Endothelial cell of umbilical vein (primary cell): ENCODE measurements around the gene KCNMA1. TPM values are rescaled to one million over a fixed set of nuclear protein-coding genes. Genes with fewer than 3 reads are reported as not detected.

Source experiments
- BruUV-seq: library from RNA; stranded (reverse); fragments of 400-500 nt; replicated peaks from 2 replicates; lab custom pipeline; 2021; lab: Mats Ljungman, UMichigan
- CTCF ChIA-PET: fragments of 300-600, 350-600 bp; sonication (Branson Sonifier 250); formaldehyde crosslinking; loops from one replicate; lab custom pipeline; 2021; ENCODE audit warnings: antibody characterized with exemption, inconsistent platforms; lab: Charles Lee
- POLR2A ChIA-PET: fragments of 300-600, 350-600 bp; sonication (Branson Sonifier 250); formaldehyde crosslinking; loops from one replicate; lab custom pipeline; 2021; ENCODE audit warnings: antibody characterized with exemption, inconsistent platforms; lab: Charles Lee
- DNase-seq: peaks from one replicate; pipeline ENCODE4 v3.0.0-alpha.2; 2011; ENCODE audit warnings: low read depth, low spot score
- FAIRE-seq: peaks from 2 replicates; lab custom pipeline; 2011; peaks lifted over from hg19 to GRCh38; lab: Jason Lieb, UNC
- H2AFZ ChIP-seq: 2 replicates; pipeline ENCODE4 v1.6.0; 2012; ENCODE audit warnings: low read depth, low read length, control low read depth, inconsistent platforms
- H3K27ac ChIP-seq: 2 replicates; pipeline ENCODE4 v1.5.1; 2011; ENCODE audit warnings: low read depth, mild to moderate bottlenecking, control low read depth, low read length, moderate library complexity; ENCODE audit not compliant: insufficient read depth
- H3K27me3 ChIP-seq, 2 experiments: 2 replicates each; pipeline versions ENCODE4 v1.6.0 to v1.6.1; 2011; ENCODE audit warnings: low read length in 2 of 2, mixed read lengths in 1 of 2; ENCODE audit not compliant: control insufficient read depth in 2 of 2, insufficient read depth in 2 of 2
- H3K36me3 ChIP-seq, 2 experiments: 2 replicates in 1 of 2; 3 replicates in 1 of 2; pipeline ENCODE4 v1.5.1; 2011; ENCODE audit warnings: low read length in 2 of 2, mild to moderate bottlenecking in 1 of 2, moderate library complexity in 1 of 2; ENCODE audit not compliant: control insufficient read depth in 2 of 2, insufficient read depth in 2 of 2; ENCODE audit errors: extremely low read depth in 1 of 2
- H3K4me1 ChIP-seq: 3 replicates; pipeline ENCODE4 v1.5.1; 2011; ENCODE audit warnings: mild to moderate bottlenecking, low read length; ENCODE audit not compliant: control insufficient read depth, insufficient read depth; ENCODE audit errors: extremely low read depth
- H3K4me2 ChIP-seq: 2 replicates; pipeline ENCODE4 v1.6.1; 2011; ENCODE audit warnings: low read length, control low read depth, mixed read lengths; ENCODE audit not compliant: insufficient read depth
- H3K4me3 ChIP-seq, 3 experiments: fragments of 200-600 bp in 1 of 3; sonication (generic), shearing (Covaris generic) in 1 of 3; replicated peaks in 1 of 3; 2 replicates each; pipeline ENCODE4 v1.5.1; 2011 to 2016; ENCODE audit warnings: control low read depth in 3 of 3, low read length in 3 of 3, mild to moderate bottlenecking in 2 of 3, inconsistent platforms in 1 of 3, low read depth in 1 of 3, moderate library complexity in 1 of 3; ENCODE audit not compliant: insufficient read depth in 1 of 3
- H3K79me2 ChIP-seq: 2 replicates; pipeline ENCODE4 v1.6.0; 2012; ENCODE audit warnings: low read length, inconsistent platforms; ENCODE audit not compliant: control insufficient read depth, insufficient read depth
- H3K9ac ChIP-seq: replicated peaks from 2 replicates; pipeline ENCODE3; 2011; ENCODE audit warnings: low read length, control low read depth; ENCODE audit not compliant: insufficient read depth; ENCODE audit errors: extremely low read depth
- H3K9me1 ChIP-seq: replicated peaks from 3 replicates; pipeline ENCODE4 v1.6.0; 2011; ENCODE audit warnings: mild to moderate bottlenecking, low read length; ENCODE audit not compliant: control insufficient read depth, insufficient read depth; ENCODE audit errors: extremely low read depth
- H3K9me3 ChIP-seq: replicated peaks from 2 replicates; pipeline ENCODE4 v1.5.1; 2012; ENCODE audit warnings: low read length, inconsistent platforms; ENCODE audit not compliant: control insufficient read depth, insufficient read depth
- H4K20me1 ChIP-seq: replicated peaks from 2 replicates; pipeline ENCODE3; 2011; ENCODE audit warnings: mild to moderate bottlenecking, low read length; ENCODE audit not compliant: control insufficient read depth, insufficient read depth; ENCODE audit errors: extremely low read depth
- FOS ChIP-seq: IDR thresholded peaks from 2 replicates; pipeline ENCODE4 v1.6.1; 2011; ENCODE audit warnings: mild to moderate bottlenecking, low read length, moderate library complexity, borderline replicate concordance; ENCODE audit not compliant: insufficient read depth
- GATA2 ChIP-seq: IDR thresholded peaks from 2 replicates; pipeline ENCODE4 v1.7.0; 2011; ENCODE audit warnings: low read depth, mild to moderate bottlenecking, moderate library complexity, mixed read lengths, low read length; ENCODE audit not compliant: insufficient read length, insufficient read depth
- JUN ChIP-seq: IDR thresholded peaks from 2 replicates; pipeline ENCODE4 v1.6.1; 2011; ENCODE audit warnings: borderline replicate concordance, low read depth; ENCODE audit not compliant: insufficient read length, insufficient read depth
- MYC ChIP-seq: IDR thresholded peaks from one replicate; pipeline ENCODE4 v1.6.1; 2011; ENCODE audit warnings: mild to moderate bottlenecking, low read depth, low read length
- POLR2A ChIP-seq: IDR thresholded peaks from 2 replicates; pipeline ENCODE4 v1.6.1; 2012; ENCODE audit warnings: low read depth, mild to moderate bottlenecking, control low read depth, low read length
- POLR2AphosphoS5 ChIP-seq: IDR thresholded peaks from 2 replicates; pipeline ENCODE4 v1.6.1; 2012; ENCODE audit warnings: low read depth, mild to moderate bottlenecking, control low read depth, low read length, moderate library complexity; ENCODE audit not compliant: insufficient read depth
- dilution Hi-C: fragments of 300-500 bp; cut with MboI; formaldehyde crosslinking; loops from one replicate; pipeline ENCODE4 v1.15.0; 2019; ENCODE audit warnings: low sequenced_read_pairs; ENCODE audit not compliant: extremely low pct_ligation_motif_present
- intact Hi-C: fragments of 100-400 bp; cut with micrococcal nuclease; formaldehyde crosslinking; loops from one replicate; pipeline ENCODE4 v1.10.0; 2022
- polyA plus RNA-seq, 4 experiments: library from polyadenylated mRNA; depleted of rRNA in 3 of 4; stranded (reverse) in 3 of 4; unstranded in 1 of 4; fragments of >200 nt; gene quantifications; 2 replicates each; pipeline versions ENCODE4 v1.2.1 to v1.2.3, GENCODE V29; 2011 to 2012; ENCODE audit warnings: missing spikeins in 1 of 4
- total RNA-seq: library from RNA; stranded (reverse); gene quantifications from 2 replicates; pipeline ENCODE4 v1.2.3, GENCODE V29; 2021
- TF ChIP-seq, protein P1 (sequence below): IDR thresholded peaks from 2 replicates; pipeline ENCODE4 v1.6.1; 2011; ENCODE audit not compliant: insufficient read depth, insufficient read length
- TF ChIP-seq, protein P2 (sequence below), 2 donors: IDR thresholded peaks; 1 replicate in 1 of 2; 2 replicates in 1 of 2; pipeline ENCODE4 v1.5.1; 2011; ENCODE audit warnings: low read length in 2 of 2, mild to moderate bottlenecking in 2 of 2, moderate library complexity in 2 of 2, control low read depth in 1 of 2, inconsistent platforms in 1 of 2, low read depth in 1 of 2; ENCODE audit not compliant: insufficient read depth in 1 of 2; ENCODE audit errors: extremely low read depth in 1 of 2

The KCNMA1 gene
- total and polyA plus RNA-seq, 2 donors (not counting 3 experiments of a cell fraction or from before 2014, with no cell fraction given): 0.10 to 0.82 TPM

DNA sequence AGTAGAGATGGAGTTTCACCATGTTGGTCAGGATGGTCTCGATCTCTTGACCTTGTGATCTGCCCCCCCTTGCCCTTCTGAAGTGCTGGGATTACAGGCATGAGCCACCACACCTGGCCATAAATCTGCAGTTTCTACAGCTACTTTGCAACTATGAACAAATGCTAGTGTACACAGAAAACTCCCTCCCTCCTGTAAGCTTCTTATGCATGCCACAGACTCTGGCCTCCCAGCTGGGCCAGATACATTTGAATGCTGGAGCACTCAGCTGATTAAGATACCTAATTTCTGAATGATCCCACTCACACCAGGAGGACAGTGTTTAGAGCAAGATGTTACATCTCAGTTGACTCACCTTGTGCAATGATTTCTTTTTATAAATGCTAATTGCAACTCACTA, 486.2 kb downstream of the KCNMA1 start:
- no peak overlapping the region for H2AFZ ChIP-seq
- BruUV-seq: no TSS peak
- no peaks in the 10 kb centered on the region for H3K79me2 ChIP-seq
- DNase-seq: no peak
- no peaks in the 10 kb centered on the region for H3K9me3 ChIP-seq
- H3K4me3 ChIP-seq: no peak overlapping the region
- dilution Hi-C loops (no loop called here), intact Hi-C loops (no loop called here)
- ChIA-PET CTCF (interaction anchor here (0.9 to 1.2 kb wide), 2 partner anchors 14 to 23 kb away, joined by 3 to 4 read pairs; no protein-coding TSS in a partner anchor), POLR2A (no interaction called here)
- no peaks in the 10 kb centered on the region for H3K36me3 ChIP-seq
- no peak overlapping the region for H3K9ac ChIP-seq
- no peak overlapping the region for H3K27ac ChIP-seq
- H3K27me3 ChIP-seq: no peaks in the 10 kb centered on the region
- peaks cover 7% of the 10 kb centered on the region for H3K4me1 ChIP-seq
- no peak for FAIRE-seq
- TF ChIP-seq FOS: no peak
- TF ChIP-seq, protein P1, sequence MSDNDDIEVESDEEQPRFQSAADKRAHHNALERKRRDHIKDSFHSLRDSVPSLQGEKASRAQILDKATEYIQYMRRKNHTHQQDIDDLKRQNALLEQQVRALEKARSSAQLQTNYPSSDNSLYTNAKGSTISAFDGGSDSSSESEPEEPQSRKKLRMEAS: no peak
- no peak for TF ChIP-seq GATA2
- H3K4me2 ChIP-seq: no peak overlapping the region
- no peaks in the 10 kb centered on the region for H3K9me1 ChIP-seq
- H4K20me1 ChIP-seq: no peaks in the 10 kb centered on the region

GRCh38 chr10:77149706-77150105, 487.9 kb downstream of the KCNMA1 start:
- H2AFZ ChIP-seq: no peak overlapping the region
- BruUV-seq: no TSS peak
- H4K20me1 ChIP-seq: no peaks in the 10 kb centered on the region
- no peaks in the 10 kb centered on the region for H3K27me3 ChIP-seq
- CTCF ChIA-PET: interaction anchor here (1.3 kb wide), 1 partner anchor 16 kb away, joined by 3 read pairs; no protein-coding TSS in a partner anchor
- DNase-seq: no peak
- POLR2A ChIA-PET: interaction anchor here (0.6 kb wide), 1 partner anchor 271 kb away, joined by 3 read pairs; no protein-coding TSS in a partner anchor
- dilution Hi-C loops (no loop called here), intact Hi-C loops (no loop called here)
- H3K4me2 ChIP-seq: no peak overlapping the region
- FAIRE-seq: no peak
- H3K27ac ChIP-seq: no peak overlapping the region
- H3K9me3 ChIP-seq: no peaks in the 10 kb centered on the region
- no peaks in the 10 kb centered on the region for H3K9me1 ChIP-seq
- no peaks in the 10 kb centered on the region for H3K36me3 ChIP-seq
- TF ChIP-seq GATA2: no peak
- TF ChIP-seq, protein P2, sequence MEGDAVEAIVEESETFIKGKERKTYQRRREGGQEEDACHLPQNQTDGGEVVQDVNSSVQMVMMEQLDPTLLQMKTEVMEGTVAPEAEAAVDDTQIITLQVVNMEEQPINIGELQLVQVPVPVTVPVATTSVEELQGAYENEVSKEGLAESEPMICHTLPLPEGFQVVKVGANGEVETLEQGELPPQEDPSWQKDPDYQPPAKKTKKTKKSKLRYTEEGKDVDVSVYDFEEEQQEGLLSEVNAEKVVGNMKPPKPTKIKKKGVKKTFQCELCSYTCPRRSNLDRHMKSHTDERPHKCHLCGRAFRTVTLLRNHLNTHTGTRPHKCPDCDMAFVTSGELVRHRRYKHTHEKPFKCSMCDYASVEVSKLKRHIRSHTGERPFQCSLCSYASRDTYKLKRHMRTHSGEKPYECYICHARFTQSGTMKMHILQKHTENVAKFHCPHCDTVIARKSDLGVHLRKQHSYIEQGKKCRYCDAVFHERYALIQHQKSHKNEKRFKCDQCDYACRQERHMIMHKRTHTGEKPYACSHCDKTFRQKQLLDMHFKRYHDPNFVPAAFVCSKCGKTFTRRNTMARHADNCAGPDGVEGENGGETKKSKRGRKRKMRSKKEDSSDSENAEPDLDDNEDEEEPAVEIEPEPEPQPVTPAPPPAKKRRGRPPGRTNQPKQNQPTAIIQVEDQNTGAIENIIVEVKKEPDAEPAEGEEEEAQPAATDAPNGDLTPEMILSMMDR (IDR thresholded peaks at IDR 0.05; ENCODE audit: extremely low read depth in 1 of 2, insufficient read depth in 1 of 2, low read depth in 1 of 2, low read length in 2 of 2): no peak
- TF ChIP-seq, protein P1: no peak
- no peak for TF ChIP-seq POLR2AphosphoS5
- no peak for TF ChIP-seq MYC
- no peak for TF ChIP-seq FOS
- TF ChIP-seq JUN: no peak
- no peak for TF ChIP-seq POLR2A
- H3K79me2 ChIP-seq: no peaks in the 10 kb centered on the region
- H3K4me3 ChIP-seq: no peak overlapping the region
- no peak overlapping the region for H3K9ac ChIP-seq
- H3K4me1 ChIP-seq: peaks cover 2% of the 10 kb centered on the region
